ENCODE results near the gene TUB. TPM values are rescaled to one million over a fixed set of nuclear protein-coding genes. Genes with fewer than 3 reads are reported as not detected.

TUB gene
- total RNA-seq, 1 donor from 2014 or later: 12.9 TPM

Other genes with a start within 250 kb of the TUB start
- gene OR10A6, start 149.9 kb upstream of the TUB start, total RNA-seq: not detected
- not detected for gene OR10A3, start 139.5 kb upstream of the TUB start, total RNA-seq
- gene NLRP10, start 115.8 kb upstream of the TUB start, total RNA-seq: not detected
- 164 TPM for gene EIF3F, start 93.9 kb upstream of the TUB start, total RNA-seq
- gene RIC3, start 87.8 kb downstream of the TUB start, total RNA-seq: 14.6 TPM
- 0.62 TPM for gene LMO1, start 182.7 kb downstream of the TUB start, total RNA-seq